NCI-H2029 (cell line): ENCODE measurements around the gene SWI5.

Experiments
- DNase-seq: peaks from one replicate; lab custom pipeline; 2025; lab: John Stamatoyannopoulos, UW

Gene SWI5

GRCh38 chr9:128321343-128321742 lies 45.3 kb downstream of the SWI5 start:
- no peak for DNase-seq

GRCh38 chr9:128321879-128322403 lies 45.9 kb downstream of the SWI5 start:
- no peak for DNase-seq

- peak; percentile 93 for DNase-seq
These were observed 46.5 kb downstream of the SWI5 start, which contains the start of the genes COQ4 and TRUB2 for GRCh38 chr9:128322404-128323211. COQ4 (plus strand) TSS chr9:128322839; CDS start chr9:128322859, 20 bp downstream. TRUB2 (minus strand) TSS chr9:128322447; CDS start chr9:128322408, 39 bp downstream.

DNA sequence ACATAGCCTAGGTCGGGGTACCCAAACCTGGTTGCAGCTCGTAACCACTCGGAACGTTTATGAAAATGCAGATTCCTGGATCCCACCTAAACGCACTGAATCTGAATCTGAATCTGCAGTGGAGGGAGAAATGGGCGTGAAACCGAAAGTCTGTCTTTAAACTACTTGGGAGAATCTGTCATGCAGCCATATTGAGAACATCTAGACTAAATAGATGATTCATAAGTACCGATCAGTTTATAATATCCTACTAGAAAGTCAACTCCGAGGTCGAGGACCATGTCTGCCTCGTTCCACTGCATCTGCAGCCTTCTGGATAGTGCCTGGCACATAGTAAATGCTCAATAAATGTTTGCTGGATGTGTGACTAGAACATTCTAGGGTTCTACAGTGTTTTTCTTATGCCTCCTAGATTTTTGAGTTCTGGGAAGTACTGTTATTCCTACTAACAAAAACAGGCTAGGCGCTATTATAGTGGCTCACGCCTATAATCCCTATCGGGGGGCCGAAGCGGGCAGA lies 47.2 kb downstream of the SWI5 start:
- no peak for DNase-seq

DNA sequence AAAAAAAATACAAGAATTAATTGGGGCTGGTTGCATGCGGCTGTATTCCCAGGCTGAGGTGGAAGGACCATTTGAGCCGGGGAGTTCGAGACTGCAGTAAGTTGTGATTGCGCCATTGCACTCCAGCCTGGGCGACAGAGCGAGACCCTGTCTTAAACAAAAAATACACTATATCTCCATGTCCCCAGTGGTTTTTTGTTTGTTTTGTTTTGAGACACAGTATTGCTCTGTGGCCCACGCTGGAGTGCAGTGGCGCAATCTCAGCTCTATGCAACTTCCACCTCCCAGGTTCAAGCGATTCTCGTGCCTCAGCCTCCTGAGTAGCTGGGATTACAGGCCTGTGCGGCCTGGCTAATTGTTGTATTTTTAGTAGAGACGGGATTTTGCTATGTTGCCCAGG lies 47.7 kb downstream of the SWI5 start:
- no peak for DNase-seq

DNA sequence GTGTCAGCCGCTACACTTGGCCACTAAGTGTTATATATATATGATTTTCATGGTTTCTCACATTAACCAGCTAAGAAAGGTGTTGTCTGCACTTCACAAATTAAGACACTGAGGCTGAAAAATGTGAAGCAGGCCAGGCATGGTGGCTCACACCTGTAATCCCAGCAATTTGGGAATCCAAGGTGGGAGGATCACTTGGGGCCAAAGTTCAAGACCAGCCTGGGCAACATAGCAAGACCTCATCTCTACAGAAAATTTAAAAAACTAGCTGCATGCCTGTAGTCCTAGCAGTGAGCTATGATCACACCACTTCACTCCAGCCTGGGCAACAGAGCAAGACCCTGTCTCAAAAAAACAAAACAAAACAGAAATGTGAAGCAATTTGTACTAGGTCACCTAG lies 48.3 kb downstream of the SWI5 start:
- DNase-seq, result no peak

GRCh38 chr9:128325629-128326028 lies 49.6 kb downstream of the SWI5 start:
- no peak for DNase-seq

DNA sequence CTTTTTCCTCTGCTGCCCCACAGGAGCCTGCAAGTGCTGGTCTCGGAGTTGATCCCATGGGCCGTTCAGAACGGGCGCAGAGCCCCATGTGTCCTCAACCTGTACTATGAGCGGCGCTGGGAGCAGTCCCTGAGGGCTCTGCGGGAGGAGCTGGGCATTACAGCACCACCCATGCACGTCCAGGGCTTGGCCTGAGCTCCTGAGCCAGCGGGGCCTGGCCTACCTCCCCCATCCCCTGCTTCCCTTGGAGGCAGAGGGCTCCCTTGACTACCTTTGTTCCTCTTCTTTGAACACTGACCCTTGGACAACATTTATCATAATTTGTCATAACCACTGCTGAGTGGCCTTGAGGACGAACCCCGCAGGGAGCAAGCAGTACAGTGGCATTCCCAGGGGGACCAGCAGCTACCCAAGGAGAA lies 57.4 kb downstream of the SWI5 start:
- no peak for DNase-seq

DNA sequence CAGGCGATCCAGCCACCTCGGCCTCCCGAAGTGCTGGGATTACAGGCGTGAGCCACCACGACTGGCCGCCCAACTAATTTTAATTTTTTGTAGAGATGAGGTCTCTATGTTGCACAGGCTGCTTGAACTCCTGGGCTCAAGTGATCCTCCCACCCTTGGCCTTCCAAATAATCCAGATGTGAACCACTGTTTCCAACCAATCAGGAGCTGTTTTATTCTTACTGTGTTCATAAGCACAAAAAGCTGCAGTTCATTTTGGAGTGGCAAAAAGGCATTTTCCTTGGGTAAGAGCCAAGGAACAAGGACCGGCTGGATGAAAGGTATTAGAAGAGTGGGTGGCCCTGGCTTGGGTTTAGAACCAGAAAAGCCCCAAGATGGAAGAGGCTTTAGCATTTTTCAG lies 59.1 kb downstream of the SWI5 start:
- DNase-seq, result no peak

DNA sequence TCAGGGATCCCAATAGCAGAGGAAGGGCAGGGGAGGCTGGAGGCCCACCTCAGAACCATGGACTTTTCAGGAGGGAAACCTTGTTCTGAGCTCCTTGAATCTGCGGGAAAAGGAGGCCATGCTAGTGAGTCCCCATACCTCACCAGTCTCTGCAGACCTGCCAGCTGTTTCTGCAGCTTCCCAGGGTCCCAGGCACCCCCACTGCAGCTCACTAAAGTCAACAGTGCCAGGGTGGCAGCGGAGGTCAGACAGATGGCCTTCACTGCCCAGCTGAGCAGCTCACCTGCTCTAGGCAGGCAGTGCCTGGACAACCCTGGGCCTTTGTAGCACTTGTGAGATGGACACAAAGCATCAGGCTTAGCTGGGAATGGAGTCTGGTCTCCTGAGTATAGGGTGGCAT lies 59.8 kb downstream of the SWI5 start:
- DNase-seq, result no peak

GRCh38 chr9:128337936-128338335 lies 61.9 kb downstream of the SWI5 start:
- DNase-seq, result no peak
